ENCODE measurements around the gene CCDC188.

The CCDC188 gene

GRCh38 chr22:20150381-20151275 is at the start of gene CCDC188:
TSS of gene CCDC188 (minus strand) at chr22:20151055. CDS start at chr22:20150986, 69 bp downstream.
- no peaks in the 10 kb centered on the region for H3K36me3 ChIP-seq
- no peak for TF ChIP-seq CTCF (IDR thresholded peaks at IDR 0.05; ENCODE audit: low read depth, low read length)
- no peaks in the 10 kb centered on the region for H3K27me3 ChIP-seq (ENCODE audit: insufficient read depth, low read depth, severe bottlenecking)
- H3K4me3 ChIP-seq (ENCODE audit: low read depth, low read length) = no peak within 1 kb of the TSS
- DNase-seq = no peak
- H3K9me3 ChIP-seq (ENCODE audit: severe bottlenecking) = no peaks in the 10 kb centered on the region
- H3K27ac ChIP-seq = no peak within 1 kb of the TSS

GRCh38 chr22:20199906-20200305 is 49.1 kb upstream of the CCDC188 start:
- TF ChIP-seq CTCF (IDR thresholded peaks at IDR 0.05; ENCODE audit: low read depth, low read length) = no peak
- H3K4me3 ChIP-seq (ENCODE audit: low read depth, low read length) = no peak overlapping the region
- H3K27me3 ChIP-seq (ENCODE audit: insufficient read depth, low read depth, severe bottlenecking) = no peaks in the 10 kb centered on the region

GRCh38 chr22:20199413-20199842 is 48.6 kb upstream of the CCDC188 start:
- no peaks in the 10 kb centered on the region for H3K9me3 ChIP-seq (ENCODE audit: severe bottlenecking)
- no peak for DNase-seq
- no peaks in the 10 kb centered on the region for H3K36me3 ChIP-seq
- no peaks in the 10 kb centered on the region for H3K27me3 ChIP-seq (ENCODE audit: insufficient read depth, low read depth, severe bottlenecking)
- TF ChIP-seq CTCF (IDR thresholded peaks at IDR 0.05; ENCODE audit: low read depth, low read length) = no peak
- no peak overlapping the region for H3K4me3 ChIP-seq (ENCODE audit: low read depth, low read length)
- no peak overlapping the region for H3K27ac ChIP-seq

More at GRCh38 chr22:20199906-20200305, 49.1 kb upstream of the CCDC188 start:
- Histone ChIP-seq H3K36me3 (no peaks in the 10 kb centered on the region), H3K27ac (no peak overlapping the region), H3K9me3 (ENCODE audit: severe bottlenecking) (no peaks in the 10 kb centered on the region)
- no peak for DNase-seq

- no peak overlapping the region for H3K4me3 ChIP-seq (ENCODE audit: low read depth, low read length)
- no peaks in the 10 kb centered on the region for H3K27me3 ChIP-seq (ENCODE audit: insufficient read depth, low read depth, severe bottlenecking)
- H3K36me3 ChIP-seq = no peaks in the 10 kb centered on the region
- no peak for DNase-seq
- no peaks in the 10 kb centered on the region for H3K9me3 ChIP-seq (ENCODE audit: severe bottlenecking)
- H3K27ac ChIP-seq = no peak overlapping the region
- no peak for TF ChIP-seq CTCF (IDR thresholded peaks at IDR 0.05; ENCODE audit: low read depth, low read length)
Observed at GRCh38 chr22:20198557-20199319, 47.9 kb upstream of the CCDC188 start.

- no peak for TF ChIP-seq CTCF (IDR thresholded peaks at IDR 0.05; ENCODE audit: low read depth, low read length)
- Histone ChIP-seq H3K27me3 (ENCODE audit: insufficient read depth, low read depth, severe bottlenecking) (no peaks in the 10 kb centered on the region), H3K4me3 (ENCODE audit: low read depth, low read length) (no peak overlapping the region), H3K36me3 (no peaks in the 10 kb centered on the region), H3K27ac (no peak overlapping the region), H3K9me3 (ENCODE audit: severe bottlenecking) (no peaks in the 10 kb centered on the region)
- no peak for DNase-seq
Observed at GRCh38 chr22:20197407-20198030, 46.7 kb upstream of the CCDC188 start.

Data from WERI-Rb-1 (cell line).